ENCODE measurements around the gene INPP5D. TPM values are rescaled to one million over a fixed set of nuclear protein-coding genes. Genes with fewer than 3 reads are reported as not detected.
A peak's percentile ranks its signal among the peaks of the same experiment; 100 is the strongest.

Gene INPP5D
- polyA plus RNA-seq, 1 donor (not counting 4 experiments of a cell fraction or from before 2014, with no cell fraction given), result 7.5 TPM

- peak overlapping the region; percentile 75 for H3K27ac ChIP-seq (ENCODE audit: control insufficient read depth, insufficient read depth, low read length)
- FAIRE-seq (no peak), DNase-seq (ENCODE audit: low read depth, low spot score) (no peak)
- no peaks in the 10 kb centered on the region for H3K9me1 ChIP-seq (ENCODE audit: control insufficient read depth, extremely low read depth, insufficient read depth, low read length)
- H3K9ac ChIP-seq (ENCODE audit: control insufficient read depth, extremely low read depth, insufficient read depth, low read length), result peak overlapping the region; percentile 82
- no peaks in the 10 kb centered on the region for H3K9me3 ChIP-seq (ENCODE audit: control insufficient read depth, low read depth, low read length)
- H3K79me2 ChIP-seq (ENCODE audit: control insufficient read depth, insufficient read depth, low read length), result peaks cover 51% of the 10 kb centered on the region
- H3K27me3 ChIP-seq (ENCODE audit: control insufficient read depth, extremely low read depth, insufficient read depth, low read length), result no peaks in the 10 kb centered on the region
- peaks cover 0 to 7% of the 10 kb centered on the region in 2 experiments for H3K36me3 ChIP-seq (ENCODE audit: control insufficient read depth in 2 of 2, extremely low read depth in 1 of 2, insufficient read depth in 2 of 2, low read length in 2 of 2)
- H3K4me2 ChIP-seq (ENCODE audit: control insufficient read depth, extremely low read depth, insufficient read depth, low read depth, low read length), result peak overlapping the region; percentile 96
- dilution Hi-C loops (cut with MboI; ENCODE audit: extremely low pct_ligation_motif_present, low sequenced_read_pairs), result no loop called here
- peak overlapping the region; percentile 90 to 95 (median 90) for H3K4me3 ChIP-seq (ENCODE audit: control insufficient read depth in 2 of 3, extremely low read depth in 1 of 3, insufficient read depth in 2 of 3, low read depth in 1 of 3, low read length in 3 of 3)
- peaks cover 27% of the 10 kb centered on the region for H3K4me1 ChIP-seq (ENCODE audit: control insufficient read depth, extremely low read depth, insufficient read depth, low read length)
- TF ChIP-seq CTCF (optimal IDR thresholded peaks at IDR 0.05 in 1 of 3, IDR thresholded peaks at IDR 0.05 in 1 of 3, conservative IDR thresholded peaks at IDR 0.05 in 1 of 3; ENCODE audit: extremely low read depth in 1 of 3, insufficient read depth in 2 of 3, low read length in 3 of 3), result no peak
- TF ChIP-seq EZH2 (IDR thresholded peaks at IDR 0.05; ENCODE audit: low read length), result no peak
- peak overlapping the region; percentile 1 for H2AFZ ChIP-seq (ENCODE audit: control insufficient read depth, low read length)
- peaks cover 8% of the 10 kb centered on the region for H4K20me1 ChIP-seq (ENCODE audit: control insufficient read depth, extremely low read depth, insufficient read depth, low read length)
These were observed 192.1 kb downstream of the INPP5D start for GRCh38 chr2:233252227-233252626.

- Histone ChIP-seq H3K27ac (ENCODE audit: control insufficient read depth, insufficient read depth, low read length) (no peak overlapping the region), H3K27me3 (ENCODE audit: control insufficient read depth, extremely low read depth, insufficient read depth, low read length) (no peaks in the 10 kb centered on the region), H4K20me1 (ENCODE audit: control insufficient read depth, extremely low read depth, insufficient read depth, low read length) (peaks cover 8% of the 10 kb centered on the region), H3K79me2 (ENCODE audit: control insufficient read depth, insufficient read depth, low read length) (peaks cover 69% of the 10 kb centered on the region), H3K4me2 (ENCODE audit: control insufficient read depth, extremely low read depth, insufficient read depth, low read depth, low read length) (no peak overlapping the region), H3K9me3 (ENCODE audit: control insufficient read depth, low read depth, low read length) (no peaks in the 10 kb centered on the region), H3K9me1 (ENCODE audit: control insufficient read depth, extremely low read depth, insufficient read depth, low read length) (no peaks in the 10 kb centered on the region), H3K4me1 (ENCODE audit: control insufficient read depth, extremely low read depth, insufficient read depth, low read length) (peaks cover 17% of the 10 kb centered on the region), H3K9ac (ENCODE audit: control insufficient read depth, extremely low read depth, insufficient read depth, low read length) (no peak overlapping the region), H3K36me3 (ENCODE audit: control insufficient read depth in 2 of 2, extremely low read depth in 1 of 2, insufficient read depth in 2 of 2, low read length in 2 of 2) (peaks cover 8 to 9% of the 10 kb centered on the region in 2 experiments), H3K4me3 (ENCODE audit: control insufficient read depth in 2 of 3, extremely low read depth in 1 of 3, insufficient read depth in 2 of 3, low read depth in 1 of 3, low read length in 3 of 3) (no peak overlapping the region), H2AFZ (ENCODE audit: control insufficient read depth, low read length) (no peak overlapping the region)
- DNase-seq (ENCODE audit: low read depth, low spot score) (no peak), FAIRE-seq (no peak)
- TF ChIP-seq EZH2 (IDR thresholded peaks at IDR 0.05; ENCODE audit: low read length) (no peak), CTCF (optimal IDR thresholded peaks at IDR 0.05 in 1 of 3, IDR thresholded peaks at IDR 0.05 in 1 of 3, conservative IDR thresholded peaks at IDR 0.05 in 1 of 3; ENCODE audit: extremely low read depth in 1 of 3, insufficient read depth in 2 of 3, low read length in 3 of 3) (no peak)
- dilution Hi-C loops (cut with MboI; ENCODE audit: extremely low pct_ligation_motif_present, low sequenced_read_pairs), result no loop called here
These were observed 195.0 kb downstream of the INPP5D start for GRCh38 chr2:233255151-233255550.
